GM23248 (cell line): ENCODE results near the gene LPP. TPM values are rescaled to one million over a fixed set of nuclear protein-coding genes. Genes with fewer than 3 reads are reported as not detected.

Source experiments
- DNase-seq: peaks from one replicate; pipeline ENCODE4 v3.0.0-alpha.2; 2015
- H2AFZ ChIP-seq: fragments of 200-600 bp; sonication (generic); 2 replicates; pipeline ENCODE4 v1.6.1; 2016; ENCODE audit warnings: antibody characterized with exemption
- H3F3A ChIP-seq: fragments of 200-600 bp; sonication (generic); 2 replicates; pipeline ENCODE4 v1.6.1; 2016; ENCODE audit warnings: mild to moderate bottlenecking, antibody characterized with exemption, mixed run types; ENCODE audit not compliant: insufficient read depth
- H3K27ac ChIP-seq: fragments of 200-600 bp; sonication (generic); 2 replicates; pipeline ENCODE4 v1.5.1; 2016; ENCODE audit warnings: mild to moderate bottlenecking
- H3K27me3 ChIP-seq: fragments of 200-600 bp; sonication (generic); replicated peaks from 2 replicates; pipeline ENCODE4 v1.6.1; 2016; ENCODE audit warnings: mild to moderate bottlenecking; ENCODE audit not compliant: insufficient read depth
- H3K36me3 ChIP-seq: fragments of 200-600 bp; sonication (generic); 2 replicates; pipeline ENCODE4 v1.6.1; 2016; ENCODE audit warnings: low read depth, mild to moderate bottlenecking
- H3K4me1 ChIP-seq: fragments of 200-600 bp; sonication (generic); 2 replicates; pipeline ENCODE4 v1.6.1; 2016; ENCODE audit warnings: mild to moderate bottlenecking; ENCODE audit not compliant: insufficient read depth
- H3K4me2 ChIP-seq: fragments of 200-600 bp; sonication (generic); one replicate; pipeline ENCODE4 v1.6.1; 2016; ENCODE audit warnings: mild to moderate bottlenecking; ENCODE audit not compliant: unreplicated experiment
- H3K4me3 ChIP-seq: fragments of 200-600 bp; sonication (generic); 2 replicates; pipeline ENCODE4 v1.5.1; 2016; ENCODE audit warnings: mild to moderate bottlenecking
- H3K79me2 ChIP-seq: fragments of 200-600 bp; sonication (generic); 2 replicates; pipeline ENCODE4 v1.6.1; 2016; ENCODE audit warnings: mild to moderate bottlenecking; ENCODE audit not compliant: insufficient read depth
- H3K9ac ChIP-seq: fragments of 200-600 bp; sonication (generic); 2 replicates; pipeline ENCODE4 v1.6.1; 2016; ENCODE audit warnings: mild to moderate bottlenecking
- H3K9me2 ChIP-seq: fragments of 200-600 bp; sonication (generic); 2 replicates; pipeline ENCODE4 v1.6.1; 2016; ENCODE audit warnings: mixed run types, mild to moderate bottlenecking, moderate library complexity; ENCODE audit not compliant: insufficient read depth
- H3K9me3 ChIP-seq: fragments of 200-600 bp; sonication (generic); one replicate; pipeline ENCODE4 v1.6.1; 2017; ENCODE audit warnings: low read depth
- H4K20me1 ChIP-seq: fragments of 200-600 bp; sonication (generic); 2 replicates; pipeline ENCODE4 v1.6.0; 2016; ENCODE audit not compliant: insufficient read depth
- EZH2 ChIP-seq: fragments of 200-600 bp; sonication (generic); IDR thresholded peaks from 2 replicates; pipeline ENCODE4 v1.6.1; 2018; ENCODE audit warnings: antibody characterized with exemption, mild to moderate bottlenecking; ENCODE audit not compliant: insufficient read depth, poor library complexity, severe bottlenecking
- EZH2phosphoT487 ChIP-seq: fragments of 200-600 bp; sonication (generic); IDR thresholded peaks from 2 replicates; pipeline ENCODE4 v1.6.1; 2018; ENCODE audit warnings: antibody characterized with exemption, moderate library complexity, mild to moderate bottlenecking, low read depth; ENCODE audit not compliant: insufficient read depth
- WGBS, 2 experiments: methylation state at CpG; one replicate each; pipeline ENCODE4 v1.1.6; 2015 to 2017; ENCODE audit warnings: low lambda C conversion rate in 2 of 2, low coverage in 1 of 2; ENCODE audit errors: missing lambda C conversion rate in 2 of 2; 5-methylcytosine and 5-hydroxymethylcytosine counted together
- in situ Hi-C: fragments of 300-500 bp; cut with MboI; formaldehyde crosslinking; loops from 2 replicates; pipeline ENCODE4 v1.15.0; 2020
- polyA plus RNA-seq: library from polyadenylated mRNA; unstranded; fragments of >200 nt; fragmentation: Nextera tagmentation; extraction: Ambion mirVana; gene quantifications from 2 replicates; pipeline ENCODE4 v1.2.1, GENCODE V29; 2016
- total RNA-seq: library from RNA; depleted of rRNA; stranded (reverse); fragments of >200 nt; shearing (Covaris generic); gene quantifications from 2 replicates; pipeline ENCODE4 v1.2.3, GENCODE V29; 2014

LPP gene
- total and polyA plus RNA-seq, 2 experiments from 2014 or later: 42.8 to 61.7 TPM

DNA sequence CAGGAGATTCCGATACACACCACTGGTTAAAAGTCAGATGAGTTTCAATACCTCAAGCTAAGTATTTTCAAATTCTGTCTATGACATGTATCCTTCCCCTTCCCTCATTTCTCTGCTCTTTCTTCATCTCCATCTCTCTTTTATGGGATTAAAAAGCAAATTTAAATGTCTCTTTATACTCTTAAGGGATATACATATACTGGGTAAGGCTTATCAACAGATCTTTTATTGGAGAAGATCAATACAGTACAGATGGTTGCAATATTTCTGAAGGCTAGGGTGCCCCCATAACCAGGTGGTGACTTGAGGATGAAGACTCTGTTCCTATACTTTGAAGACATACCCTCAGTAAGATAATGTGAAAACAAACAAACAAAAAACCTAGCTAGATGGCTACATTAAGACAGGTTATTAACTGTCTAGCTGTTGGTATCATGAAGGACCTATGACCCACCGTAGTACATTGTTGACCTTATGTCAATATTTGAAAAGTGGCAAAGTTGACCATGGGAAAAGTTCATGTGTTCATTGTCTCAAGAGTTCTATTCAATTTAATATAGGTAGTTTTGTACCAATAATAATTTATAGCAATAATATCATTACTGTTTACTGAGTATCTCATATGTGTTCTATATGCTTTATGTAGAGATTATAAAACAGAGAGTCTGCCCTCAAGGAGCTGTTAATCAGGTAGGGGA is 319.8 kb downstream of the LPP start:
- H3K27me3 ChIP-seq: no peaks in the 10 kb centered on the region
- H3K4me3 ChIP-seq: no peak overlapping the region
- H3K4me2 ChIP-seq: no peak overlapping the region
- 94 to 97% methylated on average over 2 of the region's 2 CpGs for WGBS, 2 experiments
- no peak overlapping the region for H3K27ac ChIP-seq
- in situ Hi-C loops: no loop called here
- no peaks in the 10 kb centered on the region for H3F3A ChIP-seq
- TF ChIP-seq EZH2phosphoT487: no peak
- no peak for TF ChIP-seq EZH2
- H4K20me1 ChIP-seq: no peaks in the 10 kb centered on the region
- H2AFZ ChIP-seq: no peak overlapping the region
- H3K79me2 ChIP-seq: peaks cover 56% of the 10 kb centered on the region
- no peaks in the 10 kb centered on the region for H3K9me3 ChIP-seq
- no peaks in the 10 kb centered on the region for H3K36me3 ChIP-seq
- peaks cover 9% of the 10 kb centered on the region for H3K4me1 ChIP-seq
- no peaks in the 10 kb centered on the region for H3K9me2 ChIP-seq
- no peak for DNase-seq
- H3K9ac ChIP-seq: no peak overlapping the region

DNA sequence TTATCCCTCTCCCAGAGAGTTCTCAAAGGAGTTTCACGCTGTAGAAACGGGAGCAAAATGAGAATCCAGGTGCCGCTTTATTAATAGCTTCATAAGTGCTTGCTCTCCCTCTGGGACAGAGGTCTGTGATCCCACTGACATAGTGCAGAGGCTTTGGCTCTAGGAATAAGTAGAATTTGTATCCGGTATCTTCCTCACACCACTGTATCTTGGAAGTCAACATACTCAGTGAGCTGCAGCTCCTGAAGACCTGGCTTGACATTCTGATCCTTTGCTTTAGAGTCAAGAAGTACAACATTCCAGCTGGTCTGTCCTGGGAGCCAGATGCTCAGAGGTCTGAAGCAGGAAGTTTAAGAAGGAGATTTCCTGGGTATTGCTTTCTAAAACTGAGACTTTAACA is 323.0 kb downstream of the LPP start:
- Histone ChIP-seq H2AFZ (no peak overlapping the region), H3K27ac (no peak overlapping the region), H3K27me3 (no peaks in the 10 kb centered on the region), H3K9me2 (no peaks in the 10 kb centered on the region), H3K9ac (no peak overlapping the region), H4K20me1 (no peaks in the 10 kb centered on the region), H3K79me2 (peaks cover 27% of the 10 kb centered on the region; the same call in 1 of the 2 replicates), H3K9me3 (no peaks in the 10 kb centered on the region), H3F3A (no peaks in the 10 kb centered on the region), H3K4me3 (no peak overlapping the region), H3K4me1 (peaks cover 8% of the 10 kb centered on the region), H3K36me3 (no peaks in the 10 kb centered on the region), H3K4me2 (no peak overlapping the region)
- no peak for DNase-seq
- WGBS, 2 experiments: 87 to 96% methylated on average over 4 of the region's 4 CpGs
- in situ Hi-C loops: loop anchor here (25.0 kb wide), 1 partner anchor 740 kb away; the partner anchor contains the start of gene BCL6
- TF ChIP-seq EZH2 (no peak), EZH2phosphoT487 (no peak)

- TF ChIP-seq EZH2phosphoT487 (no peak), EZH2 (no peak)
- 96 to 98% methylated on average over 4 of the region's 4 CpGs for WGBS, 2 experiments
- H3K79me2 ChIP-seq: peaks cover 49% of the 10 kb centered on the region
- no peak for DNase-seq
- H3K4me3 ChIP-seq: no peak overlapping the region
- in situ Hi-C loops: loop anchor here (25.0 kb wide), 1 partner anchor 743 kb away; the partner anchor contains the start of gene BCL6
- peaks cover 5% of the 10 kb centered on the region; the same call in 1 of the 2 replicates for H3K36me3 ChIP-seq
- H3K27me3 ChIP-seq: no peaks in the 10 kb centered on the region
- H3K4me2 ChIP-seq: no peak overlapping the region
- H3F3A ChIP-seq: no peaks in the 10 kb centered on the region; the same call in 1 of the 2 replicates
- H3K4me1 ChIP-seq: peaks cover 9% of the 10 kb centered on the region; the same call in 1 of the 2 replicates
- no peak overlapping the region for H3K9ac ChIP-seq
- no peaks in the 10 kb centered on the region for H3K9me3 ChIP-seq
- no peaks in the 10 kb centered on the region for H4K20me1 ChIP-seq
- no peak overlapping the region for H2AFZ ChIP-seq
- no peaks in the 10 kb centered on the region for H3K9me2 ChIP-seq
- H3K27ac ChIP-seq: no peak overlapping the region
Measured at GRCh38 chr3:188480011-188480410, 326.1 kb downstream of the LPP start.

- H3K79me2 ChIP-seq: peaks cover 29% of the 10 kb centered on the region
Measured at GRCh38 chr3:188482929-188483328, 329.0 kb downstream of the LPP start.

More at GRCh38 chr3:188482929-188483328, 329.0 kb downstream of the LPP start:
- no peaks in the 10 kb centered on the region for H4K20me1 ChIP-seq
- WGBS, 2 experiments: 63 to 68% methylated on average over 4 of the region's 4 CpGs
- peaks cover 22% of the 10 kb centered on the region for H3K4me1 ChIP-seq
- H3F3A ChIP-seq: no peaks in the 10 kb centered on the region; the same call in 1 of the 2 replicates
- no peak overlapping the region for H3K4me2 ChIP-seq
- peaks cover 14% of the 10 kb centered on the region; the same call in 1 of the 2 replicates for H3K36me3 ChIP-seq
- no peak overlapping the region for H3K27ac ChIP-seq
- no peak for DNase-seq
- no peak overlapping the region for H3K9ac ChIP-seq
- no peak overlapping the region for H2AFZ ChIP-seq
- in situ Hi-C loops: loop anchor here (25.0 kb wide), 1 partner anchor 746 kb away; the partner anchor contains the start of gene BCL6
- no peaks in the 10 kb centered on the region for H3K27me3 ChIP-seq
- no peak overlapping the region for H3K4me3 ChIP-seq
- TF ChIP-seq EZH2phosphoT487: no peak
- no peak for TF ChIP-seq EZH2
- no peaks in the 10 kb centered on the region for H3K9me2 ChIP-seq
- no peaks in the 10 kb centered on the region for H3K9me3 ChIP-seq
